Subcutaneous abdominal adipose tissue (tissue), 5 donors: ENCODE data around the gene FTO.
A peak's percentile ranks its signal among the peaks of the same experiment; 100 is the strongest.

ENCODE experiments used
- H3K27ac ChIP-seq: one replicate; pipeline ENCODE4 v1.7.0; 2013; ENCODE audit warnings: low read depth, mild to moderate bottlenecking, inconsistent platforms, low read length, moderate library complexity
- H3K27me3 ChIP-seq, 5 donors: one replicate each; pipeline ENCODE4 v1.7.0; 2013; ENCODE audit warnings: low read length in 5 of 5, inconsistent platforms in 1 of 5; ENCODE audit not compliant: control insufficient read depth in 5 of 5, insufficient read depth in 4 of 5
- H3K36me3 ChIP-seq, 5 donors: one replicate each; pipeline ENCODE4 v1.7.0; 2013; ENCODE audit warnings: low read length in 5 of 5; ENCODE audit not compliant: control insufficient read depth in 5 of 5, insufficient read depth in 5 of 5
- H3K4me1 ChIP-seq, 5 donors: one replicate each; pipeline ENCODE4 v1.7.0; 2013; ENCODE audit warnings: low read length in 5 of 5, mild to moderate bottlenecking in 3 of 5, moderate library complexity in 1 of 5; ENCODE audit not compliant: control insufficient read depth in 5 of 5, insufficient read depth in 5 of 5
- H3K4me3 ChIP-seq, 5 donors: one replicate each; pipeline ENCODE4 v1.7.0; 2013; ENCODE audit warnings: low read length in 5 of 5, low read depth in 1 of 5
- H3K9ac ChIP-seq, 5 donors: one replicate each; pipeline ENCODE4 v1.7.0; 2013; ENCODE audit warnings: low read length in 5 of 5, mild to moderate bottlenecking in 4 of 5, moderate library complexity in 3 of 5
- H3K9me3 ChIP-seq, 5 donors: one replicate each; pipeline ENCODE4 v1.7.0; 2013; ENCODE audit warnings: low read length in 5 of 5; ENCODE audit not compliant: control insufficient read depth in 5 of 5
- donor health status: healthy.
- donor health status: healthy.
- donor health status: healthy.
- donor health status: healthy.
- donor health status: healthy.

Gene FTO

GRCh38 chr16:53995378-53995777 is 291.4 kb downstream of the FTO start:
- peaks cover 0 to 10% (median 8%) of the 10 kb centered on the region in 5 donors for H3K4me1 ChIP-seq
- H3K27ac ChIP-seq = no peak overlapping the region
- no peak overlapping the region for H3K9ac ChIP-seq
- H3K36me3 ChIP-seq = no peaks in the 10 kb centered on the region
- H3K27me3 ChIP-seq = no peaks in the 10 kb centered on the region
- no peak overlapping the region for H3K4me3 ChIP-seq
- no peaks in the 10 kb centered on the region for H3K9me3 ChIP-seq

- Histone ChIP-seq H3K36me3 (peaks cover 0 to 1% (median 0%) of the 10 kb centered on the region in 5 donors), H3K27ac (no peak overlapping the region), H3K4me1 (peaks cover 0 to 19% (median 11%) of the 10 kb centered on the region in 5 donors), H3K9me3 (no peaks in the 10 kb centered on the region), H3K27me3 (no peaks in the 10 kb centered on the region), H3K9ac (no peak overlapping the region), H3K4me3 (no peak overlapping the region)
Measured at GRCh38 chr16:53996961-53997360, 293.0 kb downstream of the FTO start.

- H3K9me3 ChIP-seq = no peaks in the 10 kb centered on the region
- H3K4me1 ChIP-seq = peaks cover 0 to 19% (median 11%) of the 10 kb centered on the region in 5 donors
- no peaks in the 10 kb centered on the region for H3K27me3 ChIP-seq
- no peak overlapping the region for H3K4me3 ChIP-seq
- H3K9ac ChIP-seq = no peak overlapping the region
- peaks cover 0 to 3% (median 0%) of the 10 kb centered on the region in 5 donors for H3K36me3 ChIP-seq
- H3K27ac ChIP-seq = no peak overlapping the region
Measured at GRCh38 chr16:53998024-53998810, 294.3 kb downstream of the FTO start.

GRCh38 chr16:53998966-53999522 is 295.1 kb downstream of the FTO start:
- Histone ChIP-seq H3K27ac (no peak overlapping the region), H3K9me3 (no peaks in the 10 kb centered on the region), H3K4me3 (no peak overlapping the region), H3K27me3 (no peaks in the 10 kb centered on the region), H3K4me1 (peaks cover 0 to 19% (median 11%) of the 10 kb centered on the region in 5 donors), H3K36me3 (peaks cover 0 to 3% (median 0%) of the 10 kb centered on the region in 5 donors), H3K9ac (no peak overlapping the region)

DNA sequence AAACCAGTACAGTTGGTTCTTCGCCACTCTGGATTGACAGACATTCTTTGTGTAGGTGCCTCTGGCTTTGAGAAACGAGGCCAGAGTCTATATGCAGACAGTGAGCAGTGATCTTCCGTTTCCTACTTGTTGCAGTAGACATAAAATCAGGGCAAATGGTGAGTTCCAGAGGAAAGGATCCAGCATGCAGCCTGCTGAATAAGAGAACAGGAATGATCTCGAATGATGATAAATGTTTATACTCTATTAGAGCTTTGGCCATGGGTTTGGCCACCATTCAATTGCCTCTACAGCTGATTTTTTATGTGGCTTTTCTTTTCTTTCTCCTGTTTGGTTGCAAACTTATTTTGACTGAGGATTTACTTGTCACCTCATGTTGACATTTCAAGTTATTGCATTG is 295.9 kb downstream of the FTO start:
- Histone ChIP-seq H3K4me3 (no peak overlapping the region), H3K36me3 (peaks cover 0 to 3% (median 0%) of the 10 kb centered on the region in 5 donors), H3K4me1 (peaks cover 0 to 19% (median 11%) of the 10 kb centered on the region in 5 donors), H3K27me3 (no peaks in the 10 kb centered on the region), H3K9me3 (no peaks in the 10 kb centered on the region), H3K9ac (no peak overlapping the region), H3K27ac (peak overlapping the region; percentile 42)

DNA sequence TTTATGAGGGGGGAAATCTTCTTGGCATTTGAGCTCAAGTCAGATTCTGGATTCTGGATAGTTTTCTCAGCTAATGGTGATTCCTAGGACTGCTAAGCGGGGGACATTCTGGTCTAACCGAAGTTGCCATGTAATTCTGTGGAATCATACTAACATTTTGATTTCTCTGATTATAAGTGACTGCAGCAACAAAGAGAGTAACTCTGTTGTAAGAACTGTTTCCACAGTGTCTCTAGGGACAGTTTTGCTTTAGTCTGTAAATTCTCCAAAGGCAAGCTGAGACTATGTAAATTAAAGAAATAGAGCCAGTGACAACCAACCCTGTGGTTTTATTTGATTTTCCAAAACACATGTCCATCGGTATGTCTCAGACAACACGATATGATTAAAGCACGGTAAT is 296.4 kb downstream of the FTO start:
- Histone ChIP-seq H3K27ac (peak overlapping the region; percentile 42), H3K9me3 (no peaks in the 10 kb centered on the region), H3K4me1 (peaks cover 0 to 19% (median 11%) of the 10 kb centered on the region in 5 donors), H3K36me3 (peaks cover 0 to 3% (median 0%) of the 10 kb centered on the region in 5 donors), H3K4me3 (no peak overlapping the region), H3K27me3 (no peaks in the 10 kb centered on the region), H3K9ac (no peak overlapping the region)

- Histone ChIP-seq H3K36me3 (peaks cover 0 to 5% (median 3%) of the 10 kb centered on the region in 5 donors), H3K4me1 (peaks cover 0 to 13% (median 0%) of the 10 kb centered on the region in 5 donors), H3K27me3 (no peaks in the 10 kb centered on the region), H3K9ac (no peak overlapping the region), H3K4me3 (no peak overlapping the region), H3K9me3 (no peaks in the 10 kb centered on the region), H3K27ac (no peak overlapping the region)
Measured at GRCh38 chr16:54006693-54007092, 302.7 kb downstream of the FTO start.

GRCh38 chr16:54007504-54007903 is 303.5 kb downstream of the FTO start:
- Histone ChIP-seq H3K27me3 (no peaks in the 10 kb centered on the region), H3K9me3 (peaks cover 0 to 4% (median 3%) of the 10 kb centered on the region in 5 donors), H3K27ac (no peak overlapping the region), H3K9ac (no peak overlapping the region), H3K4me1 (peaks cover 0 to 13% (median 0%) of the 10 kb centered on the region in 5 donors), H3K36me3 (peaks cover 0 to 5% (median 0%) of the 10 kb centered on the region in 5 donors), H3K4me3 (no peak overlapping the region)

GRCh38 chr16:54009464-54010176 is 305.7 kb downstream of the FTO start:
- Histone ChIP-seq H3K9ac (no peak overlapping the region), H3K4me1 (peaks cover 0 to 13% (median 0%) of the 10 kb centered on the region in 5 donors), H3K4me3 (no peak overlapping the region), H3K9me3 (peaks cover 0 to 6% (median 3%) of the 10 kb centered on the region in 5 donors), H3K36me3 (peaks cover 0 to 5% (median 0%) of the 10 kb centered on the region in 5 donors), H3K27me3 (no peaks in the 10 kb centered on the region), H3K27ac (no peak overlapping the region)

GRCh38 chr16:54015147-54015546 is 311.2 kb downstream of the FTO start:
- Histone ChIP-seq H3K36me3 (peaks cover 0 to 10% (median 0%) of the 10 kb centered on the region in 5 donors), H3K4me3 (no peak overlapping the region), H3K9me3 (peaks cover 0 to 6% (median 3%) of the 10 kb centered on the region in 5 donors), H3K27ac (no peak overlapping the region), H3K27me3 (no peaks in the 10 kb centered on the region), H3K9ac (no peak overlapping the region), H3K4me1 (no peaks in the 10 kb centered on the region)
